Ramos (cell line): ENCODE measurements around the gene DLL1.
"Not testable (repeated sequence)": the region's sequence is repeated elsewhere in the genome, so short reads cannot be mapped to it uniquely, and the experiment has no call there.

Source experiments
- in situ Hi-C: fragments of 300-500 bp; cut with MboI; formaldehyde crosslinking; loops from one replicate; pipeline ENCODE4 v1.14.3; 2022; ENCODE audit warnings: low sequenced_read_pairs; ENCODE audit not compliant: unreplicated experiment

DLL1 gene

DNA sequence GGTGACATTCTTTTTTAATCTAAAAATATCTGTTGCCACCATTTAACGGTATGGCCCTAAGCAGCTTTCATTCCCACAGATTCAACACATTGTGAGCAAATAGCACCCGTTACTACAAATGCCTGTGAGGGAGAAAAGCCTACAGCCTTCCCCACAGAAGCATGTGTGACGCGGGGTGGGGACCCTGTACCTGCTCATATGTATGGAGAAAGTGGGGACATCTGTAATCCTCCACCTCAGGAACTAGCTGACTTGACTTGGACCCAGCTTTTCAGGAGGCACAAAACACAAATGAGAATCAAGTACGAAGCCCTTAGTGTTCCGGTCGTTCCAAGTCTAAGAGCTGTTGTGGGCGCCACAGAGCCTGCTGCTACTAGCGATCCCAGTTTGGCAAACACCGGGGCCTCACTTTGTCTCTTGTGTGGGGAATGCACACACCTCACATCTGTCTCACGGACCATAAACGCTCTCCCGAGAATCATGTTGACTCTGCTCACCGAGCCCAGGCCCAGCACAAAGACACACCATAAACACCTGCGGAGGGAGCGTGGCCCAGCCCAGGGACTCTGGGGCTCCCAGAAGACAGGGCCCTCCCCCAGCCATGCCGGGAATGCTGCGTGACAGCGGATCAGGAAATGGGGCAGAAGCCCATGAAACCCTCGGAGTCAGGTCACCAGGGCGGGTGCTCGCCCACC is 21.6 kb downstream of the DLL1 start:
- in situ Hi-C loops: no loop called here

- in situ Hi-C loops: no loop called here
Measured at GRCh38 chr6:170268216-170269129, 22.4 kb downstream of the DLL1 start.

- in situ Hi-C loops: no loop called here
Measured at GRCh38 chr6:170267688-170268087, 23.2 kb downstream of the DLL1 start.

DNA sequence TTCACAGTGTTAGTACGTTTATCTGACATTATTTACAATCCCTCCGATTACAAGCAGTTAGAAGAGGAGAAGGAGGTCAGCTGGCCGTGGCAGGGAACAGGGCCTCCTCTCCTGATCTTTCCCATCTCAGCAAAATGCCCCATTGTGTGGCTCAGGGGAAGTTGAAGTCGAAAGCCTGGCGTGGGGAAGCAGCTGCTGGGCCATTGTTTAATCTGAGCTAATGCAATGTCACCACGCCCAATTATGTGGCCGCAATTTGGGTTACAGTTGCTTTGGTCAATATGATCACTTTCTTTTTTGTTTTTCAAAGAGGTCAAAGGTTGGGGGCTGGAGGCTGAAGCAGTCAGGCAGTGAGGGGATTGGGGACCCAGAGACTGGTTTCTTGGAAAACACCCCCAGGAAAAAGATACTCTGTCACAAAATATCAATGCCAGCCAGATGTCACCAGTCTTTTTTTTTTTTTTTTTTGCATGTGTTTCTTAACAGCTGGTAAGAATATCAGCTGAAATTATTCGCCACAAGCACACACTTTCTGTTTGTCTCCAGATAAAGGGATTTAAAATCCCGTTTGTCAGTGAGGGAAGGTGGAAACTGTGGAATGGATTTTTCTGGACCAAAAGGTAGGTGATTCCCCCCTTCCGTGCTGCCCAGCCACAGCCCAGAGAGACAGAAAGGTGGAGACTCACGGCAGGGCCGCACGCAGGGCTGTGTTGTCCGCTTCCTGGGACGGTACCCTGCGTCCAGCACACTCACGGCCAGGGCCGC is 24.6 kb downstream of the DLL1 start:
- in situ Hi-C loops: no loop called here

- in situ Hi-C loops: no loop called here
Measured at GRCh38 chr6:170265655-170266054, 25.2 kb downstream of the DLL1 start.

DNA sequence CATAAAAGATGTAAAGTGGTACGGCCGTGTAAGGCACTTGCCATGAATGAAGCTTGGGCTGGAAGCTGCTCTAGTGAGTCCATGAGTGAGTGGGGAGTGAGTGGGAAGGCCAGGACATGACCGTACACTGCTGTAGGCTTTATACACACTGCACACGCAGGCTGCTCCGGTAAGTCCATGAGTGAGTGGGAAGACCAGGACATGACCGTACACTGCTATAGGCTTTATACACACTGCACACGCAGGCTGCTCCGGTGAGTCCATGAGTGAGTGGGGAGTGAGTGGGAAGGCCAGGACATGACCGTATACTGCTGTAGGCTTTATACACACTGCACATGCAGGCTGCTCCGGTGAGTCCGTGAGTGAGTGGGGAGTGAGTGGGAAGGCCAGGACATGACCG is 26.2 kb downstream of the DLL1 start:
- in situ Hi-C loops: not testable (repeated sequence)

- in situ Hi-C loops: no loop called here
Measured at GRCh38 chr6:170264086-170264485, 26.8 kb downstream of the DLL1 start.

DNA sequence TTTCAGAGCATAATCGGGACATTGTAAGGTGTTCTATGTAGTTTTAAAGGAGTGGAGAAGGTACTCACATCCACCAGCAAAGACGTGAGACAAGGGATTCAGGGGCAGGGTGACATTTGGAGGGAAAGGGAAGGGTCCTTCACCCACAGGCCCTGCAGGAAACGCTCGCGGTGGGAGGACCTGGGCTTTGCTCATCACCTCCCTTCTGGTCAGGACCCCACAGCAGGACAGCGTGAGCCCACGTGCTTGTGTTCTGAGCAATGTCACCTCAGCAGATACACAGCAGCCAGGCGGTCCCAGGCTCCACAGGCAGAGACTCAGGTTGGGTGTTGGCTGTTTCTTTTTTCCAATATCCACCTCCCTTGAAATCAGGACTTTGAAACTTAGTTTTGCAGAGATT is 27.5 kb downstream of the DLL1 start:
- in situ Hi-C loops: no loop called here

DNA sequence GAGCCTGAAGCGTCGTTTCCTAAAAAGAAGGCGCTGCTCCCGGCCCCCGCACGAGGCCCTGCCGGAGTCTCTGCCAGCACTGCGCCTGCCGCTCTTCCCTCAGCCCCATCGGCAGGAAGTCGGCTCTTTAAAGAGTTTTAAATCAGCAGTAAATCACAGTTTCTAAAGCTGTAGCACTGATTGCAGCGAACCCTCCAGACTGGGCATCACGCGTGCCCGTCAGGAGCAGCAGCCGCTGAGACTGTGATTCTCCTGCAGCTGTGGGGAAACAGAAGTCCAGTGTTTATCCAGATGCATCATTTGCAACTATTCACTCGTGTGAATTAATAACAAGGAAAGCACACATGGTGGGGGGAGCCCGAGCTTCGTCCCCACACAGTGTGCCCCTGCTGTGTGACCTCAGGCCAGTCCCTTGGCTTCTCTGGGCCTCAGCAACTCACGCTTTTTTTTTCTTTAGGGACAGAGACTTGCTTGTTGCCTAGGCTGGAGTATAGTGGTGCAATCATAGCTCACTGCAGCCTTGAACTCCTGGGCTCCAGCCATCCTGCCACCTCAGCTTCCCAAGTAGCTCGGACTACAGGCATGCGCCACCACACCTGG is 28.3 kb downstream of the DLL1 start:
- in situ Hi-C loops: no loop called here

DNA sequence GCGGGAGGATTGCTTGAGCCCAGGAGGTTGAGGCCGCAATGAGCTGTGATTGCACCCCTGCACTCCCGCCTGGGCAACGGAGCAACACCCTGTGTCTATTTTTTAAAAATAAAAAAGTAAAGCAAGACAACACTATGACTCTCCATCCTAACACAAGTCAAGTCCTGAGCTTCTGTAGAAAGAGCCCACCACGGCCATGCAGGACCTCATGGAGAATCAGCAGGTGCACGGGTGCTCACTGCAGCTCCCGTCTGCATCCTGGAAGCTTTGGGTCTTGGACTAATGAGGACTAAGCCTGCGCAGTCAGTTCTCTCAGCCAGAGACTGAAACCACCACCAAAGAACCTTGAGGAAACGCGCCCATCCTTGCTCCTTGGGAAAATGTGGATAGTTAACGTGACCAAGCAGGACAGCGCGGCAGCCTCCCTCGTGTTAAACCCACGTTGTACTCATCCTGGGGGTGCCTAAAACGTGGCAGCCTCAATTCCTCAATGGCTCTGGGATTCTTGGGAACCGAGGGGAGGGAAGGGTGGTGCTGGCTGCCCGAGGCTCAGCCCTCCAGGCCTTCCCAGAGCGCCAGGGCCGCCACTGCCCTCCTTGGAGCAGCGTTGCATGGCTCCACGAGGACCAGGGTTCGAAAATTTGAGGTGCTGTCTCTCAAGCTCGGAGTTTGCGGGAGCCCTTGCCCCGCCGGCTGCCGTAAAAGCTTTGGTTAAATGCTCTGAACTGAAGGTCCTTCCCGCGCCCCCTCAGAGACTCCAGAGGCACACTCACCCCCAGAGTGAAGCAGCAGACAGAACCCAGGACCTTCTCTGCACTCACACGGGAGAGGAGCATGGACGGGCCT is 29.0 kb downstream of the DLL1 start:
- in situ Hi-C loops: no loop called here

DNA sequence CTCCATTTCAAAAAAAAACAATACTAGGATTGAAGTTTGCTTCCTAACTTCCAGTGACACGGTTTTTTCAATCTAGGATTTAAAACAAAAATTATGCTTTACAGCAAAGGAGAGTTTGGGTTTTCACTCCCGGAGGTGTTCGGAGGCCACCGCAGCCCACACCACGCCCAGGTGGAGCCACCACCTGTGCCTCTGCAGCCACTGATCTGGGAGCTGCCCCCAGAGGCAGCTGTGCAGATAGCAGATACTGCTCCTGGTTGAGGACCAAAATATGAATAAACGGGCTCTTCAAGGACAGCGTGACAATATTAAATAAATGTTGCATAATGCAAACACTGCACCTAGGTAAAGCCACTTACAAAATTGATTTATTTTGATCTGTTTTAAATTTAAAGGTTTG is 30.2 kb downstream of the DLL1 start:
- in situ Hi-C loops: no loop called here

DNA sequence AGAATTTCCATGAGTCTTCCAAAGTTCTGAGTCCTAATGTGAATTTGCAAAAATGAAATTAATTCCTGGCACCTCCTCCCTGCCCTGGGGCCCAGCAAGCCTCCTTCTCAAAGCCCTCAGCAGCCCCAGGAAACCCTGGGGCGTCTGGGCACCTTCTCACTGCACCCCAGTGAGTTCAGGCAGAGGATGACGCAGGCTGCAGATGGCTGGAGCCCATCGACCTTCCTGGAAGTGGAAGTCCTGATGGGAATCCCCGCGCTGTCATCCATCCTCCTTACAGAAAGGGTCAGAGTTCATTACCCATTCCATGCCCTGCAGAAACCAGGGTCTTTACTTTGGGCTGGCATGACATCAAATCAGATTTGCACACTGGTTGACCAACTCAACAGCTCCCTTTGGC is 31.6 kb downstream of the DLL1 start:
- in situ Hi-C loops: no loop called here

GRCh38 chr6:170258407-170258806 is 32.5 kb downstream of the DLL1 start:
- in situ Hi-C loops: no loop called here

DNA sequence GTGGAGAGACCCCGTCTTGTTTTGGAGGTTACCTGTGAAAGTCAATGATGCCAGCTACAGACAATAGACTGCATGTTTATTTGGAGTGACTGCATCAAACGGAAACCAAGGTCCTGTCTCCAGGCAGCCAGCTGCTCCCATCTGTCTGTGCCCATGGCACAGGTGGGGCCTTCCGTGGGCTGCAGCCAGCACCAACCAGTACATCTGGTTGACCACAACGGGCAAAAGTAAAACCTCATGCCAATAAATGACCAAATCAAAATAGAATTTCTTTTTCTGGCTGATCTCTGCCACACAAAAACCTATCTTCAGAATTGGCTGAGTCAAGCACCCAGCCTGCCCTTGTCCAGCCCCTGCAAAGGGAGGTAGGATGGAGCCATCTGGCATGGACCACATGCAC is 33.5 kb downstream of the DLL1 start:
- in situ Hi-C loops: no loop called here

DNA sequence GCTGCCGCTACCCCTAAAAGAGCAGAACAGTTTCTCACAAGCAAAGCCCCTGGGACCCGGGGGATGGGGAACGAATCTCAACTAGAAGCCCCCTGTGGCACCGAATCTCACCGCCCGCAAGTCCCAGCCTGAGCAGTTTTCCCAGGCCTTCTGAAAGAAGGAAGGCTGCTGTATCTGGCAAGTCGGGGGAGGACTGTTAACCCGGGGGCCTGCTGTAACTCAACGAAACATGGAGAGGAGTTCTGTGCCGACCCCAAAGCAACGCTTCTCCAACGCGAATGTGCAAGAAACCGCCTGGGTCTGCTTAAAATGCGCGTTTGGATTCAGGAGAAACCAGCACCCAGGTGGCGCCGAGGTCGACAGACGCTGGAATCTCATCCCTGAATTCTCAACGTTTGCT is 34.2 kb downstream of the DLL1 start:
- in situ Hi-C loops: no loop called here

DNA sequence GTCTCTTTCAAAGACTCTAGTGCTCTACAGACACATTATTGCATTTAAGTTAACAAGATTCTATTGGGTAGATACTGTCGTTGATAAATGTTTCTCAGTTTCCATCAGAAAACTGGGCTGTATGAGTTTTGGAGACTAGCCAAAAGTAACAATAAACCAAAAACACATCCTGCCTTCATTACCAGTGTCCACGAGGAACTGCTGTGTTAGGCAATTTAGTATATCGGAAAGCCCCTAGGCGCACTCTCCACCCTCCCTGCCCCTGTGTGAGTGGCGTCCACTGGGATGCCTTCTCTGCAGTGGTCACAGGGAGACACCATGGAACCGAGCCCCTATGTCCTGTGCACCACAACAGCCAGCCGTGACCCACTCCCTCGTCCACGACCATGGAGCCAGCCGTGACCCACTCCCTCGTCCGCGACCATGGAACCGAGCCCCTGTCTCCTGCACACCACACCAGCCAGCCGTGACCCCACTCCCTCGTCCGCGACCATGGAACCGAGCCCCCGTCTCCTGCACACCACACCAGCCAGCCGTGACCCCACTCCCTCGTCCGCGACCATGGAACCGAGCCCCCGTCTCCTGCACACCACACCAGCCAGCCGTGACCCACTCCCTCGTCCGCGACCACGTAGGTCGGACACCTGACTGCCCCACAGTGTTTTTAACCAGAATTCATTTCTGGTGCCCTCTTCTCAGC is 35.3 kb downstream of the DLL1 start:
- in situ Hi-C loops: no loop called here

DNA sequence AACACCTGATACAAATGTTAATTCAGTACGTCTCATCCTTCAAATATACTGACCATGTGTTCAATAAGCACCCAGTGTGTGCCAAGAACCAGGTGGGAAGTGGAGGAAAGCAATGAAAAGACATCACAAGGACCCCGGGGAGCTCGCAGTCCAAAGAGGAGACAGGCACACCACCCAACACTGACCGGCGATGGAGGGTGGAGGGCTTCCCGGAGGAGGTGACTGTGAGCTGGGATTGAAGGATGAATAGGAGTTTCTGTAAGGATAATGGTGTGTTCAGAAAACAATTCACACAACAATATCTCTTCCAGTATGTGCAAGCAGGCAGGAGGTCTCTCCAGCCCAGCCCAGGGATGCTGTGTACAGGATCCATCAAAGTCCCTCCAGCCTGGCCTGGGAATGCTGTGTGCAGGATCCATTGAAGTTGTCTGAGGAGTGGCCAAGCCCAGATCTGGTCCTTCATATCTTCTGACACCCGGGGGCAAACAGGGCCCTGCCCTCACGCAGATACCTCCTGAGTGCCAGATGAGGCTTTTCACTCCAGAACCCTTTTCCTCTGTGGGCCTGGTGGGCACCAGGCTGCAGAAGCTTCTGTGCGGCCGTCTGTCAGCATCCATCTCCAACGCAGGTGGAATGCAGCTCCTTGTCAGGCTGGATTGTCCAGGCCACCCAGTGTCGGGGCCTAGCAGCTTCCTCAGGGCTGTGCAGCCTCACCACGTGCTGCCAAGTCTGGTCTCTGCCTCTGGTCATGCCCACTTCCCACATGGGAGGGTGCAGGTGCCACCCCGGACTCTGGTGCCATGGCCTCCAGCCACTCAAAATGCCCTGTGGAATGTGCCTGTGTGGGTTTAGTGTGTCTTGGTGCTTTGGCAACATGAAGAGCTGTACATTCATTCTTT is 36.3 kb downstream of the DLL1 start:
- in situ Hi-C loops: no loop called here

GRCh38 chr6:170253910-170254269 is 37.0 kb downstream of the DLL1 start:
- in situ Hi-C loops: no loop called here
